ENCODE results near the gene PROM1.

Gene PROM1

GRCh38 chr4:15936495-15936894 is 147.3 kb downstream of the PROM1 start:
- DNase-seq = no peak

- no peak for DNase-seq
These were observed 148.1 kb downstream of the PROM1 start for GRCh38 chr4:15935504-15936402.

GRCh38 chr4:15934259-15934658 is 149.6 kb downstream of the PROM1 start:
- no peak for DNase-seq

DNA sequence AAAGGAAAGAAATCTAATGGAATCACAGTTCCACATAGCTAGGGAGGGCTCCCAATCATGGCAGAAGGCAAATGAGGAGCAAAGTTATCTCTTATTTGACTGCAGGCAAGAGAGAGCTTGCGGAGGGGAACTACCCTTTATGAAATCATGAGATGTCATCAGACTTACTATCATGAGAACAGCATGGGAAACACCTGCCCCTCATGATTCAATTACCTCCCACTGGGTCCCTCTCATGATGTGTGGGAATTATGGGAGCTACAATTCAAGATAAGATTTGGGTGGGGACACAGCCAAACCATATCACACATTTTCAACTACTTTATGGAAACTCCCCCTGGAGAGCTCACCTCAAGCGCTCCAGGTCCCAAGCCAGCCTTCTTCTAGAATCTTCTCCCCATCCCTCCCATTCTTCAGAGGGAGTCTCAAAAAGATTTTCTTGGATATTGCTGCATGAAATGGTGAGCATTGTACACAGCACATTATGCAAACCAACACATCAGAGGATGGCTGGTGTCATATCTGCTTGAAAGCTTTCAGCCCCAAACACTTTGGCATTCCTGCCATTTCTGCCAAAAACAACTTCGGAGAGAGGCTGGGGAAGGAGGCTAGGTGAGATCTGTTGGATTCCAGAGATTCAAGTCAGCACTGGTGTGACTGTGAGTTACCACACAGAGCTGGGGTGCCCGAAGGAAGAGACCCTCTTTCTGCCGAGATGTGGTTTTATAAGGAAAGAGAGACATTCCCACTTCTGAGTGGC is 152.2 kb downstream of the PROM1 start:
- DNase-seq = no peak

DNA sequence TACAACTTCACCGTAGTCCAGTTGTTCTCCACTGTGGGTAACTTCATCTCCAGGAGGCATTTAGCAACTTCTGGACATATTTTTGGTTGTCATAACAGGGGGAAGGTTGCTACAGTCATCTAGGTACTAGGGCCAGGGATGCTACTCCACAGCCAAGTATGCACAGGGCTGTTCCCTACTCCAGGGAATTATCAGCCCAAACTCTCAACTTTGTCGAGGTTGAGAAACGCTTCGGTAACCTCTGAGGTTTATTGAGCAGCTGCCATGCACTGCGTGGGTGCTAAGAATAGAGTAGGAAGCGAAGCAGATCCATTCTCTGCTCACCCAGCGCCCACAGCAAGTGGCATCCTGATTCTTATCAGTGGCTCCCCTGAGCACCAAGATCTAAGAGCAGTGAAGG is 153.5 kb downstream of the PROM1 start:
- DNase-seq = no peak

- no peak for DNase-seq
These were observed 154.3 kb downstream of the PROM1 start for GRCh38 chr4:15929540-15929939.

DNA sequence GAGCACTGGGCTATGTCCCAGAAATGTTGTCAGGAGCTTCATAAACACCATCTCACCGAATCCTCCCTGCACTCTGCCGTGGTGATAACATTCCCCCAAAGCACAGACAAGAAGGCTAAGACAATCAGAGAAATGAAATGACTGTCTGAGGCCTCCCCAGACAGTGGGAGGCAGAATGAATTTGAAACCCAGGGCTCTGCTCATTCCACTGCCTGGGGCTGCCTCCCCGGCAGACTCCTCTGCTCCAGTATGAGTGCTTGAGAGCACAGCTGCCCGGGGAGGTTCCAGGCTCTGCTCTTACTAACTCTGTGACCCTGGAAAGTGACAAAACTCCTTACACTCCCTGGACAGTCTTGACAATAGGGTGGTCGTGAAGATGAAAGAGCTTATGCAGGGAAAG is 154.9 kb downstream of the PROM1 start:
- no peak for DNase-seq

- DNase-seq = no peak
These were observed 157.3 kb downstream of the PROM1 start for GRCh38 chr4:15926486-15926885.

GRCh38 chr4:15925830-15926229 is 158.0 kb downstream of the PROM1 start:
- DNase-seq = no peak

- DNase-seq = no peak
These were observed 162.3 kb downstream of the PROM1 start for GRCh38 chr4:15921592-15921932.

GRCh38 chr4:15920723-15921591 is 162.9 kb downstream of the PROM1 start:
- DNase-seq = no peak

GRCh38 chr4:15918484-15919129 is 165.2 kb downstream of the PROM1 start:
- no peak for DNase-seq
